Amygdala (tissue), 56 donors: ENCODE results near the gene HSPA6.
"Not testable (repeated sequence)": the region's sequence is repeated elsewhere in the genome, so short reads cannot be mapped to it uniquely, and the experiment has no call there.

Experiments
- DNase-seq, 56 donors: peaks; one replicate each; lab custom pipeline; 2025; lab: John Stamatoyannopoulos, UW

Gene HSPA6

DNA sequence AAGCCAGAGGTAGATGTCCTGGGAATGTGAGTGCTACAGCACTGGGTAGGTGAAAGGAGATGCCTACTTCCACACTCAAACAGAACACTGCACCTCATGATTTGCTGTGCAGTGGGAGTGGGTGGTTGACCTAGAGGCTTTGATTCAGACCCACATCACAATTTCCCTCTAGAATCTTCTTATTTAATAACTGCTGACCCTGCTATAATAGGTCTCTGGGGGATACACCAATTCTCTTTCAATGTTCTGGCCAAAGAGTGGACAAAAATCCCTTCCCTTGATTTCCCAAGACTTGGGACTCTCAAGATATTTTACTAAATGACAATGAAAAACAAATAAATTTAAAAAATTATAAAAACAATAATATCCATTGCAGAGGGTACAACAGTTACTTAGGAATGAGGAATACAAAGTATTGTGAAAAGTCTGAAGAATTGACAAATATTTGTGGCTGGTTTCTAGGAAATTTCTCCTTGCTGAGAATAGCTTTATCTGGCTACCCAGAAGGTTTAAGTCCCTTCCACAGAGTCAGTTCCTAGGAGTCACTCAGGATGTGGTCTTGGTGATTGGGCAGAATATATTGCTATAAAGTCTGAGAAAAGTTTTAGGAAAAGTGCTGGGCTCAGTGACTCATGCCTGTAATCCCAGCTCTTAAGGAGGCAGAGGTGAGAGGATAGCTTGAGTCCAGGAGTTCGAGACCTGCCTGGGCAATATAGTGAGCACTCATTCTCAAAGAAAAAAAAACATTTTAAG lies 21.5 kb upstream of the HSPA6 start:
- no peak for DNase-seq

DNA sequence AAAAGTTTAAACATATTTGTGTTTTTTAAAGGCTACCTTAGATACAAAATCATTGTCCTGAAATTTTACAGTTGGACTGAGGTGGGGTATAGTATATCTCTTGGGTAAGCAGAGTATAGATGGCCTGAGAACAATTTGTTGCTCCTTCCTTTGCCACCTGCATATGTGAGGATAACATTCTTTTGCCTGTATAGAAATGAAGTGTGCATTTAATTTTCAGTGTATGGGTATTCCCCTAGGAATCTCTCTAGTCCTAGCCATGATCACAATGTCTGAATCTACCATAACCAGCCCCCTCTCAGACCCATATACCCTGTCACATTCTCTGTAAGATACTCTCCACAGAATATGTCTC lies 21.0 kb upstream of the HSPA6 start:
- DNase-seq = no peak

DNA sequence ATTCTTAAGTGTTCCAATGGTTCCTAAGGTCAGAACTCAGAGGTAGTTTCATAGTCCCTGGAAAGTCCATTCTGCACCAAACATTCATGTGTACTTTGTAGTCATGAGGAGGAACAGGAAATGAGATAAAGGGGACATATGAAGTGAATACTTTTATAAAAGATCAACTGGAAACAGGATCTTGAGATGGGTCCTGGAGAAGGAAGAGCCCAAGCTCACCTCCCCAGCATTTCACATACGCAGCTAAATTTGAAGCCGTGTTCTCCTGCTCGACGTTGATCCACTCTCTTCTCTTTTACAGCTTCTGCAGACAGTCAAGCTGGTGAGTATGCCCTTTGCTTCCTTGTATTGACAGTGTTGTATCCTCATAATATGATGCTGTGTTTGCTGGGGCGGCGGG lies 18.7 kb upstream of the HSPA6 start:
- DNase-seq = no peak

DNA sequence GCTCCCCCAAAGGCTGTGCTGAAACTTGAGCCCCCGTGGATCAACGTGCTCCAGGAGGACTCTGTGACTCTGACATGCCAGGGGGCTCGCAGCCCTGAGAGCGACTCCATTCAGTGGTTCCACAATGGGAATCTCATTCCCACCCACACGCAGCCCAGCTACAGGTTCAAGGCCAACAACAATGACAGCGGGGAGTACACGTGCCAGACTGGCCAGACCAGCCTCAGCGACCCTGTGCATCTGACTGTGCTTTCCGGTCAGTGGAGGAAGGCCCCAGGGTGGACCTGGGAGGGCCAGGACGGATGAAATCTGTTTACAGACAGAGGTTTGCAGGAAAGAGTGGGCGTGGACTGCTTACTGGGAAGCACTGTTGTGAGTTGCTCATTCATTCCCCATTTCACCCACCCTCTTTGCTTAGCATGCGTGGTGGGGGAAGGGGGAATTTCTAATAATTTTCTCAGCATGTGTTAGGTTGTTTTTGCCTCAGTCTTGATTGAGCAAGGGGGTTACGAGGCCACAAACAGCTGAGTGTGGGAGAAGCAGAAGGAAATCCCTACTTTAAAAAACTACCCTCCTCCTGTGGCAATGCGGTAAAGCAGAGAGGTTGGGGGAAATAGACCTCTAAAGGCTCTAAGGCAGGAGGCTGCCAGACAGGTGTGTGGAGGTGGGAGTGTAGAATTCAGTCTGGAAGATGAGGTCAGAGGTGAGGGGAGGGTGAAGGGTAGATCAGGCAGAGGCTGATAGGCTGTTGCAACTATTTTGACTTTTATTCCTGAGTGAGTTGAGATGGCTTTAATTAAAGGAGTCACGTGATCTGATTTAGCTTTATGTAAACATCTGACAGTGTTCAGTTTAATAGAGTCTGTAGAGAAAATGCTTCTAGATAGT lies 17.8 kb upstream of the HSPA6 start:
- no peak for DNase-seq

DNA sequence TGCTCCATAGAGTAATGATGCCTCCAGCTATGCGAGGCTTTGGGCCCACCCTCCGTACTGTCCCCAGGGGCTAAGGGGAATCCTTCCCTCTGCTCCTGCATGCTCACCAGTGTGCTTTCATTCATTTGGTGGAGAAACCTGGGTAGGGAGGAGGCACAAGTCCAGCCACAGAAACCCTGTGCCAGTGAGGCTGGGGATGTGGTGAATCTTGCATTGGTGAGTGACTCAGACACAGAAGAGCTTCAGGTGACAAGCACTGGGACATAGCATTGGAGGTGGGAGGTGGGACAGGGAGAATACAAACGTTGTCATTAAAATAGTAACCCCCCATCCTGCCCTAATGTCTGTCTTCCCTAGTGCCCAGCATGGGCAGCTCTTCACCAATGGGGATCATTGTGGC lies 13.9 kb upstream of the HSPA6 start:
- DNase-seq = no peak

DNA sequence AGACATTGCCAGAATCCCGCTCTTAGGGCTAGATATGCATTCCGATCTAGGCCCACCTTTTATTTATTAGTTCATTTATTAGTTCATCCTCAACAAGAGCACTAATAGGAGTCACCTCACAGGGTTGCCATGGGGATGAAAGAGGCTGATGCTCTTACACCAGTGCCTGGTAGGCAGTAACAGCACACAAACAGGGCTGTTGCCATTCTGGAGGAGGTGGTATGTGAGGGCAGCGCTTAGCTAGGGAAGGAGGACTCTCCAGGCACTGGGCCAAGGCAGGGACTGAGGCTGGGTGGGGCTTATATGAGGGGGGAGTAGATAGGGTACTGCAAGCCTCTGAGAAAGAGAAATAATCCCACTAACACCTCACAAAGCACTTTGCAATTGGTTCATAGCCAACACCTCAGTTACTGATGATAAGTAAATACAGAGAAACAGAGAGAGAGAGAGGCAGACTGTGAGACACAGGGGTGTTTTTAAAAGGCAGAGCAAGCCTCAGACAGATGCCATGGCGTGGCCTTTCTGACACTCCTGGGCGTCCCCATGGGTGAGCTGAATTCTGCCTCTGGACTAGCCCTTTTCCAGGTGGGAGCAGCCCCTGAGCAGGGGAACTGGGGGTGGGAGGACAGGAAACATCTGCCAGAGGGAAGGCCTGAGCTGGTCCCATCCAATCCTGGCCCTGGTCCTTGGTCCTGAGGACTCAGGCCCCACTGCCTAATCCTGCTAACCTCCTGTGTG lies 13.2 kb upstream of the HSPA6 start:
- no peak for DNase-seq

DNA sequence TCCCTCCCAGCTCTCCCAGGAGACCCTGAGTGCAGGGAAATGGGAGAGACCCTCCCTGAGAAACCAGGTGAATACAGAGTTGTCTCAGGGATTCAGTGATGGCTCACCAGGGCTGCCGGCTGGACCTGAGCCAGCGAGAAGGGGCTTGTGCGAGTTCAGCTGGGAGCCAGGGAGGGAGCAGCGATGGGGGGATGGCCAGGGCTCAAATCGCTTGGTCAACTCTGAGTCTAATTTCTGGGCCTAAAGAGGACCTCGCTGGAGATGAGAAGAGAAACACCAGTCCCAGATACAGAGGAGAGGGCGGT lies 12.6 kb upstream of the HSPA6 start:
- DNase-seq = no peak

DNA sequence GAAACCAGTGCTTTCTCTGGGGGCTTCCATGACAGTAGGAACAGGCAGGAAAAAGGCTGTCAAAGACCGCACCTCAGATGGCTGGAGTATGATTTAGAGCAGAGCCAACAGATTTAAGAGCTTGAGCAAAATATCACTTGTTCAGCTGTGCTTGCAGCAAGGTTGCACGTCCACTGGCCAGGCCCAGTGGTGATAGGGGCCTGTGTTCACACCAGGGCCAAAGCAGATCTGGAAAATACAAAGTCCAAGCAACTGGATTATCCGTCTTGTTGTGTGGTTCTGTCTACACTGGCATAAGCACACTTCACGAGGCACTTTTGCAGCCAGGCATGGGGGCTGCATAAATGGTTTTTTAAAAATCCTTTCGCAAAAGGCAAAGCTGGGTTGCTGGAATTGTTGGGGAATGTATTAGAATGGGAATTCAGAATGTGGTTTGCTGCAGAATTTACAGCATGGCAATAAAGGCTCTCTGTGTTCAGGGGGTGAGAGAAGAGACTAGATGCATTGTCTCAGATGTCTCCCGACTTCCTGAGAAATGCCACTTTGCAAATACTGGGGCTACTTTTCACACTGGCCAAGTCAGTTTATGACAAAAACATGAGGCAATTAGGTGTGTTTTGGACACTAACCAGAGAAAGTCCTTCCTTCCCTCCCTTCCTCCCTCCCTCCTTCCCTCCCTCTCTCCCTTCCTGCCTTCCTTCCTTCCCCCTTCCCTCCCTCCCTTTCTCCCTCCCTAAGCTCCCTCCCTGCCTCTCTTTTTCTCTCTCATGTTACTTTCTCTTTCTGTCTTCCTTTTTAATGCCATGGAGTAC lies 11.5 kb upstream of the HSPA6 start:
- peak in 2 of 56 donors; percentile 5 to 23 for DNase-seq

DNA sequence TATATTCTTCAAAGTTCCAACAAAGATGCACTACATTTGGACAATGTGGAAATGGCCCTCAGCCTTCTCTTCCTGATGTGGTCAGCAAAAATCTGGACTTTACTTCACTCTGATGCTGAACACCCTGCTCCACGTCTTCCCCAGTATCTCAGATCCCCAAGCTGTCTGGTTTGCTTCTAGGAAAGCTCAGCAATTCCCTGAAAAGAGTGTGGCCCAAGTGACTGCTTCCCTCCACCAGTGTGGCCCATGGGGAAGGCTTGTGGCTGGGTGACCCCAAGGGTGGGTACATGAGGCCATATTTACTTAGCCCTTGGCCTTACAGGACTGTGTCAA lies 10.9 kb upstream of the HSPA6 start:
- DNase-seq = not testable (repeated sequence)

DNA sequence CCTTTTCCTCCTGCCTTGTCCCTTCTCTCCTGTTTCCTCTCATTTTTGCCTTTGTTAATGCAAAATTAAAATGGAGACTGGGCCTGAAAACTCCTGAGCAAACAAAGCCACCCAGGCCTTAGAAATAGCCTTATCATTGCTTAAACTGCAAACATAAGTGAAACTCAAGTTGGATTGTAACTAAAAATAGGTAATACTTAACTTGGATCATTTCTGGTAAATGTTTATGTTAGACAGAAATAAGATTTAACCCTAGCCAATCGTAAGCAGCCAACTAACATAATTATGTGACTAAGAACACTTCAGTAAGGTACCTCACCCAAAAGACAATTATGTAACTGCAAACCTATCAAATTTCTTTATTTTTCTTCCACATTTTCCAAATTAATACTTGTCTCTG lies 10.4 kb upstream of the HSPA6 start:
- not testable (repeated sequence) for DNase-seq

DNA sequence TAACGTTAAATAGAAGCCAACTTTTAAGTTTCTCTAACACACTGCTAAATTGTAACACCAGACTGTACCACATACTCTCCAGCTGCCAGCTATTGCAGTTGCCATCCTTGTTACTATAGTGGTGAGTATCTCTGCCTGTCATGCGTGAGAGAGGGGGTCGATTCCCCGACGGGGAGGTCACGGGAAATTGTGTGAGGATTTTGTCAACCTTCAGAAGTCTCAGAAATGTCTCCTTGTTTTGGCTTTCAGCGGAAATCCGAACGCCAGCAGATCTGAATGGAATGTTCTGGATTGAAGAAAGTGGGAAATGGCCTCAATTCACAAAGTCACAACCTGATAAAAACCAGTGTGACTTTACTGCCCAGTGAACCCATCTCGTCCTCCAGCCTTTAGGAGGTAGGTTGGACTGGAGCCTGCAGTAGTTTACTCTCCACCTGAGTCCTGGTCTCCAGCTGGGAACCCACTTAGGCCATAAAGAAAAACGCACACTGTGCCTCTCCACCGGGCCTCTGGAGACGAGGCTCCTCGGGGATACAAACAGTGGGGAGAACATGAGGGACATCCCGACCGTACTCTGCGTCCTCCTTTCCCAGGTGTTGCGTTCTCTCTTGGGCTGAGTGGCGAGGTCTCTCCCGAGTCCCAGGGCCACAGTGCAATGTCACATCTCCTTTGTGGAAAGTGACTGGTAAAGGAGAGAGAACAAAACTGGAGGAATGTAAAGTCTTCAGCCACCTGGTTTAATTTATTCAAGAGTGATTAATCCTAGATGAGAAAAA lies 1.1 kb upstream of the HSPA6 start:
- peak in 1 of 56 donors; percentile 32 for DNase-seq

DNA sequence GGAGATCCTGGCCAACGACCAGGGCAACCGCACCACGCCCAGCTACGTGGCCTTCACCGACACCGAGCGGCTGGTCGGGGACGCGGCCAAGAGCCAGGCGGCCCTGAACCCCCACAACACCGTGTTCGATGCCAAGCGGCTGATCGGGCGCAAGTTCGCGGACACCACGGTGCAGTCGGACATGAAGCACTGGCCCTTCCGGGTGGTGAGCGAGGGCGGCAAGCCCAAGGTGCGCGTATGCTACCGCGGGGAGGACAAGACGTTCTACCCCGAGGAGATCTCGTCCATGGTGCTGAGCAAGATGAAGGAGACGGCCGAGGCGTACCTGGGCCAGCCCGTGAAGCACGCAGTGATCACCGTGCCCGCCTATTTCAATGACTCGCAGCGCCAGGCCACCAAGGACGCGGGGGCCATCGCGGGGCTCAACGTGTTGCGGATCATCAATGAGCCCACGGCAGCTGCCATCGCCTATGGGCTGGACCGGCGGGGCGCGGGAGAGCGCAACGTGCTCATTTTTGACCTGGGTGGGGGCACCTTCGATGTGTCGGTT lies 477 bp downstream of the HSPA6 start:
- peak in 2 of 56 donors; percentile 56 to 57 for DNase-seq

DNA sequence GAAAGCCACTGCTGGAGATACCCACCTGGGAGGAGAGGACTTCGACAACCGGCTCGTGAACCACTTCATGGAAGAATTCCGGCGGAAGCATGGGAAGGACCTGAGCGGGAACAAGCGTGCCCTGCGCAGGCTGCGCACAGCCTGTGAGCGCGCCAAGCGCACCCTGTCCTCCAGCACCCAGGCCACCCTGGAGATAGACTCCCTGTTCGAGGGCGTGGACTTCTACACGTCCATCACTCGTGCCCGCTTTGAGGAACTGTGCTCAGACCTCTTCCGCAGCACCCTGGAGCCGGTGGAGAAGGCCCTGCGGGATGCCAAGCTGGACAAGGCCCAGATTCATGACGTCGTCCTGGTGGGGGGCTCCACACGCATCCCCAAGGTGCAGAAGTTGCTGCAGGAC lies 981 bp downstream of the HSPA6 start:
- peak in 1 of 56 donors; percentile 55 for DNase-seq

DNA sequence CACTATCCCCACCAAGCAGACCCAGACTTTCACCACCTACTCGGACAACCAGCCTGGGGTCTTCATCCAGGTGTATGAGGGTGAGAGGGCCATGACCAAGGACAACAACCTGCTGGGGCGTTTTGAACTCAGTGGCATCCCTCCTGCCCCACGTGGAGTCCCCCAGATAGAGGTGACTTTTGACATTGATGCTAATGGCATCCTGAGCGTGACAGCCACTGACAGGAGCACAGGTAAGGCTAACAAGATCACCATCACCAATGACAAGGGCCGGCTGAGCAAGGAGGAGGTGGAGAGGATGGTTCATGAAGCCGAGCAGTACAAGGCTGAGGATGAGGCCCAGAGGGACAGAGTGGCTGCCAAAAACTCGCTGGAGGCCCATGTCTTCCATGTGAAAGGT lies 1.6 kb downstream of the HSPA6 start:
- peak in 1 of 56 donors; percentile 34 for DNase-seq

DNA sequence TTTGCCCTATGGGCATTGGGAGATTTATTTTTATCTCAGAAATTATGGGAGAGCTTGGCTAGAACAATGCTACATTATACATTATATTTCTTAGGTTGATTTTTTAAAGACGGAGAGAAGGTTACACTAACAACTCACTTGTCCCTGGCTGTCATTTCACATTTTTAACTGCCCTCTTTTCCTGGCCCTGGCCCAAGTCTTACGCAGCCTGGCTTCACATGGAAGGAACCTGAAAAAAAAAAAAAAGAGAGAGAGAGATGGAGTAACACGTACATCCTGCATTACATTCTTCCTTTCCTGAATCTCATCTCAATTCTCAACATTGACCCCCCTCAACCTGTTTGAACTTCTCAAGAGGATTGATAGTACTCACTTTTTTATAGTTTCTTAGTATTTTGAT lies 4.2 kb downstream of the HSPA6 start:
- not testable (repeated sequence) for DNase-seq

DNA sequence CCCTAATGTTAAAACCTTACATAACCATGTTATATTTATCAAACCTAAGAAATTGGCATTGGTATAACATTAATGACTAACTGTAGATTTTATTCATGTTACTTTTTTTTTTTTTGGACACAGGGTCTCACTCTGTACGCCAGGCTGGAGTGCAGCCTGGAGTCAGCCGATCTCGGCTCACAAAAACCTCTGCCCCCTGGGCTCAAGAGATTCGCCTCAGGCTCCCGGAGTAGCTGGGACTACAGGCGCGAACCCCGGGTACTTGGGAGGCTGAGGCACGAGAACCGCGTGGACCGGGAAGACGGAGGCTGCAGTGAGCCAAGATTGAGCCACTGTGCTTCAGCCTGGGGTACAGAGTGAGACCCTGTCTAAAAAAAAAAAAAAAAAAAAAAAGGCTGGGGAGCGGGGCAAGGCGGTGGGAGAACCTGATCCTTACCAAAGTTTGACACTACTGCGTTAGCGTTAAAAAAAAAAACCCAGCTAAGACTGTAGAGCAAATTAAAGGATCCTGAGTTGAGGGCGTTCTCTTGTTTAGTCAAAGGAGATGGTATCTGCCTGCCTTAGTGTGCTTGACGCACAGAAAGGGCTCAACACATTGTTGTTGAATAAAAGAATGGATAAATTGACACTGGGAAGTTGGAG lies 5.2 kb downstream of the HSPA6 start:
- DNase-seq = not testable (repeated sequence)

DNA sequence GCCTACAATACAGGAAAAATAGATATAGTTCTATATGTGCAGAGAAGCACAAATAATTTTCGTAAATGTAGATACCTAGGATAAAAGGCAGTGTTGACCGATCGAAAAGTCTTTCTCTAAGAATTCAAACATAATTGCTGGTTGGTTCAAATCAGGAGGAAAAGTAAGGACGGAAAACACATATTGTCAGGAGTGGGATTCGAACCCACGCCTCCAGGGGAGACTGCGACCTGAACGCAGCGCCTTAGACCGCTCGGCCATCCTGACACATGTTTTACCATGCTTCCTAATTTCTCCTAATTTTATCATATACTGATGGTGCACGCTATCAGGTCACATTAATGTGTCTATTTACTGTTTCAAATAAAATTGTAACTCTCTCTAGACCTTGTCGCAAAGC lies 5.8 kb downstream of the HSPA6 start:
- DNase-seq = peak in 30 of 56 donors; percentile 13 to 79 (median 42)

DNA sequence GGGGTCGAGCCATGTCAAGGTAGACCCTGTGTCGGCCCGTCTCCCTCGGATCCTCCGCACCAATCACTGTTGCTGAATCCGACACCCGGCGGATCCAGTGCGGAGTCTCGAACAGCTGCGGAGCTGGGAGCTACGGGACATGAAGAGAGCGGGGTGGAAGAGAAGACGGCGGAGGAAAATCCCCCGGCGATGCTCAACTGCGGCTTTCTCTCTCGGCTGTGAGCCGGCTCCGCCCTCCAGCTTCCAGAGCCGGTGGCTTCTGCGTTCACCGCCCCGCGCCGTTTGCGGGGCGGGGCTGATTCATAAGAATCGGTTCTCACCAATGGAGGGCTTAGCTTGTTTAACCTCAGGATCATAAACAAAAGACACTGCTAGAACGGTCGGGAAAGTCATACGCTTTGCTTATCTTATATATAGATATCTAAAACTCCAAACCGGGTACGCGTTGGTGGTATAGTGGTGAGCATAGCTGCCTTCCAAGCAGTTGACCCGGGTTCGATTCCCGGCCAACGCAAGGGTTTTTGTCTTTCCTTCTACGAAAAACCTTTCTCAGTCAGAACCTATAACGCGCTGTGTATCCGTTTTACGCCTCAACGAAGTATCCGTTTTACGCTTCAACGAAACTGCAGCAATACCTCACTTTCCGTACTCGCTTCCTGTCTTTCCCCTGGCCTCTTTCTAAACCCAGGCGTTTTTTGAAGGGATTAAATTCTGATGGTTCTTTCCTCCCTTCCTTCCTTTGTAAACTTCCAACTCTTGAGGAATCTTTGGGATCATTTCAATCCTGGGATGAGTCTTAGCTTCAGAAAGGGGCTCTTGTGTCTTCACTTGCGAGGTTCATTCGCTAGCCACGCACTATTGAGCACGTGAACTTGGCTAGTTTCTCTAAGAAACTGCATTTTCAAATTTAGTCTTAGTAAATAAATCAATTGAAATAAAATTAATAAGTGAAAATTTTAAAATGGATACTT lies 6.6 kb downstream of the HSPA6 start:
- peak in 53 of 56 donors; percentile 36 to 97 (median 75) for DNase-seq
